AG09309 (cell line): Measurements from ENCODE around the gene GSN.
A peak's percentile ranks its signal among the peaks of the same experiment; 100 is the strongest.

Source experiments
- DNase-seq: peaks from one replicate; pipeline ENCODE4 v3.0.0-alpha.2; 2010; ENCODE audit warnings: low read depth
- H3K4me3 ChIP-seq: 2 replicates; pipeline ENCODE4 v1.5.1; 2011; ENCODE audit warnings: mild to moderate bottlenecking, low read depth, low read length, moderate library complexity; ENCODE audit not compliant: control insufficient read depth
- CTCF ChIP-seq: IDR thresholded peaks from 2 replicates; pipeline ENCODE4 v1.5.1; 2011; ENCODE audit warnings: mild to moderate bottlenecking, low read depth, low read length, inconsistent platforms; ENCODE audit not compliant: insufficient read depth, control insufficient read depth; ENCODE audit errors: missing control alignments

GSN gene

GRCh38 chr9:121358751-121359150, 90.8 kb downstream of the GSN start:
- H3K4me3 ChIP-seq = no peak overlapping the region
- DNase-seq = no peak
- no peak for TF ChIP-seq CTCF

- DNase-seq = peak; percentile 31
- no peak for TF ChIP-seq CTCF
- H3K4me3 ChIP-seq = no peak overlapping the region
Measured at GRCh38 chr9:121359351-121360294, 91.7 kb downstream of the GSN start.

- peak; percentile 85 for DNase-seq
- H3K4me3 ChIP-seq = no peak overlapping the region
Measured at GRCh38 chr9:121360601-121361374, 92.8 kb downstream of the GSN start.

GRCh38 chr9:121362813-121363621, 95.1 kb downstream of the GSN start:
- no peak for TF ChIP-seq CTCF
- DNase-seq = peak; percentile 95
- no peak overlapping the region for H3K4me3 ChIP-seq

More at GRCh38 chr9:121360601-121361374, 92.8 kb downstream of the GSN start:
- no peak for TF ChIP-seq CTCF

- no peak for TF ChIP-seq CTCF
- no peak for DNase-seq
- H3K4me3 ChIP-seq = no peak overlapping the region
Measured at GRCh38 chr9:121363622-121363961, 95.6 kb downstream of the GSN start.

GRCh38 chr9:121364077-121364476, 96.1 kb downstream of the GSN start:
- H3K4me3 ChIP-seq = no peak overlapping the region
- no peak for DNase-seq
- TF ChIP-seq CTCF = no peak
